Measurements from ENCODE around the gene MESP2.

The MESP2 gene

DNA sequence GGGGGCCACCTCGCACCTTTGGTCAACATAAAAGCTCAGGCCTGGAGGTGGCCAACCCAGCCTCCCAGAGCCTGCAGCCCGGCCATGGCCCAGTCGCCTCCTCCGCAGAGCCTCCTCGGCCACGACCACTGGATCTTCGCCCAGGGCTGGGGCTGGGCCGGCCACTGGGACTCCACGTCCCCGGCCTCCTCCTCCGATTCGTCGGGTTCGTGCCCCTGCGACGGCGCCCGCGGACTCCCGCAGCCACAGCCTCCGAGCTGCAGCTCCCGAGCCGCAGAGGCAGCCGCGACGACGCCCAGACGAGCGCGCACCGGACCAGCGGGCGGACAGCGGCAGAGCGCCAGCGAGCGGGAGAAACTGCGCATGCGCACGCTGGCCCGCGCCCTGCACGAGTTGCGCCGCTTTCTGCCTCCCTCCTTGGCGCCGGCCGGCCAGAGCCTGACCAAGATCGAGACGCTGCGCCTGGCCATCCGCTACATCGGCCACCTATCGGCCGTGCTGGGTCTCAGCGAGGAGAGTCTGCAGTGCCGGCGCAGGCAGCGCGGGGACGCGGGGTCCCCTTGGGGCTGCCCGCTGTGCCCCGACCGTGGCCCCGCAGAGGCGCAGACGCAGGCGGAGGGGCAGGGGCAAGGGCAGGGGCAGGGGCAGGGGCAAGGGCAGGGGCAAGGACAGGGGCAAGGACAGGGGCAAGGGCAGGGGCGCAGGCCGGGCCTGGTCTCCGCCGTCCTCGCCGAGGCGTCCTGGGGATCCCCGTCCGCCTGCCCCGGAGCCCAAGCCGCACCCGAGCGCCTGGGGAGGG is at the start of gene MESP2:
Gene MESP2, plus strand, starts transcription at position 59 of the 799 bp plus-strand sequence. Its CDS starts 26 bp downstream, at position 85.
- Histone ChIP-seq H3K27ac (no peak within 1 kb of the TSS), H3K4me3 (ENCODE audit: low read depth, low read length) (no peak within 1 kb of the TSS)
- DNase-seq, result no peak

DNA sequence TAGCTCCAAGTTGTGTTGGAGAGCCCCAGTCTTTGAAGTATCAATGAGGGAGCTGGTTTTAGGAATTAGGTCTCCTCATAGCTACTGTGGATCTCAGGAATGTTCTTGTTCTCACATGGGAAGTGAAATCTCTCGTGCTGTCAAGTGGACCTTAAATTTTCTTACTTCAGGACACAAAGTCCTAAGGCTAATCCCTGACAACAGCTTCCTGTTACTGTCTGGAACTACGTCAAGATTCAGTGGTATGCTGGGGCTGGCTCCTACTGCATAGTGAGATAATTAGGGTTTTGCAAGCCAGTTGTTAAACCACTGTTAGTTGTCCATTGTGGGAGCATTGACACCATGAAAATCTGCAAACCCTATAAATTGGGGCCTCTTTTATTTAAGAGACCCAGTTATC is 47.9 kb upstream of the MESP2 start:
- no peak for DNase-seq
- peaks cover 4% of the 10 kb centered on the region for H3K9me3 ChIP-seq (ENCODE audit: severe bottlenecking)

More for the DNA sequence above, at the start of gene MESP2:
- TF ChIP-seq, protein P1, sequence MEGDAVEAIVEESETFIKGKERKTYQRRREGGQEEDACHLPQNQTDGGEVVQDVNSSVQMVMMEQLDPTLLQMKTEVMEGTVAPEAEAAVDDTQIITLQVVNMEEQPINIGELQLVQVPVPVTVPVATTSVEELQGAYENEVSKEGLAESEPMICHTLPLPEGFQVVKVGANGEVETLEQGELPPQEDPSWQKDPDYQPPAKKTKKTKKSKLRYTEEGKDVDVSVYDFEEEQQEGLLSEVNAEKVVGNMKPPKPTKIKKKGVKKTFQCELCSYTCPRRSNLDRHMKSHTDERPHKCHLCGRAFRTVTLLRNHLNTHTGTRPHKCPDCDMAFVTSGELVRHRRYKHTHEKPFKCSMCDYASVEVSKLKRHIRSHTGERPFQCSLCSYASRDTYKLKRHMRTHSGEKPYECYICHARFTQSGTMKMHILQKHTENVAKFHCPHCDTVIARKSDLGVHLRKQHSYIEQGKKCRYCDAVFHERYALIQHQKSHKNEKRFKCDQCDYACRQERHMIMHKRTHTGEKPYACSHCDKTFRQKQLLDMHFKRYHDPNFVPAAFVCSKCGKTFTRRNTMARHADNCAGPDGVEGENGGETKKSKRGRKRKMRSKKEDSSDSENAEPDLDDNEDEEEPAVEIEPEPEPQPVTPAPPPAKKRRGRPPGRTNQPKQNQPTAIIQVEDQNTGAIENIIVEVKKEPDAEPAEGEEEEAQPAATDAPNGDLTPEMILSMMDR (IDR thresholded peaks at IDR 0.05; ENCODE audit: low read depth, low read length), result no peak
- no peaks in the 10 kb centered on the region for H3K36me3 ChIP-seq
- no peaks in the 10 kb centered on the region for H3K9me3 ChIP-seq (ENCODE audit: severe bottlenecking)
- no peaks in the 10 kb centered on the region for H3K27me3 ChIP-seq (ENCODE audit: insufficient read depth, low read depth, severe bottlenecking)

DNA sequence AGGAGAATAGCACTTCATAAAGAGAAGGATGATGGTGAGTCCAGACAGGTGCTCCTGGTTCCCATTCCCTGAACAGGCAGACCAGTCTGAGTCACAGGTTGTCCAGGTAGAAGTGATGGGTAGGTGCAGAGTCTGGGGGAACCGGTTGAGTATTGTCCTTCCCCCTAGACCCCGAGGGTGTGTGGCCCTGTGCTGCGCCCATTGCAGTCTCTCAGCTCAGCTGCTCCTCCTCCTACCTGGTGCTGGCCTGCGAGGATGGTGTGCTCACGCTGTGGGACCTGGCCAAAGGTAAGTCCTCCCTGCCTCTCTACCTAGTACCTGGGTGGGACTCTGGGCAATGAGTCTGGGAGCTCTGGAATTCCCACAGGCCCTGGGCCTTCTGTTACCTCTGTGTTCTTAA is 44.9 kb upstream of the MESP2 start:
- no peaks in the 10 kb centered on the region for H3K27me3 ChIP-seq (ENCODE audit: insufficient read depth, low read depth, severe bottlenecking)
- no peak overlapping the region for H3K4me3 ChIP-seq (ENCODE audit: low read depth, low read length)
- H3K9me3 ChIP-seq (ENCODE audit: severe bottlenecking), result no peaks in the 10 kb centered on the region
- TF ChIP-seq, protein P1 (IDR thresholded peaks at IDR 0.05; ENCODE audit: low read depth, low read length), result no peak
- no peak overlapping the region for H3K27ac ChIP-seq
- no peaks in the 10 kb centered on the region for H3K36me3 ChIP-seq
- no peak for DNase-seq

More for the DNA sequence above, 47.9 kb upstream of the MESP2 start:
- no peak overlapping the region for H3K27ac ChIP-seq
- TF ChIP-seq, protein P1 (IDR thresholded peaks at IDR 0.05; ENCODE audit: low read depth, low read length), result no peak
- no peaks in the 10 kb centered on the region for H3K36me3 ChIP-seq
- H3K27me3 ChIP-seq (ENCODE audit: insufficient read depth, low read depth, severe bottlenecking), result no peaks in the 10 kb centered on the region
- no peak overlapping the region for H3K4me3 ChIP-seq (ENCODE audit: low read depth, low read length)

GRCh38 chr15:89732451-89733172 is 43.5 kb upstream of the MESP2 start:
- no peaks in the 10 kb centered on the region for H3K27me3 ChIP-seq (ENCODE audit: insufficient read depth, low read depth, severe bottlenecking)
- TF ChIP-seq, protein P1 (IDR thresholded peaks at IDR 0.05; ENCODE audit: low read depth, low read length), result no peak
- no peak for DNase-seq

GRCh38 chr15:89735773-89736172 is 40.4 kb upstream of the MESP2 start:
- Histone ChIP-seq H3K9me3 (ENCODE audit: severe bottlenecking) (no peaks in the 10 kb centered on the region), H3K36me3 (no peaks in the 10 kb centered on the region), H3K27ac (no peak overlapping the region), H3K4me3 (ENCODE audit: low read depth, low read length) (no peak overlapping the region), H3K27me3 (ENCODE audit: insufficient read depth, low read depth, severe bottlenecking) (no peaks in the 10 kb centered on the region)
- TF ChIP-seq, protein P1 (IDR thresholded peaks at IDR 0.05; ENCODE audit: low read depth, low read length), result no peak
- DNase-seq, result no peak

More at GRCh38 chr15:89732451-89733172, 43.5 kb upstream of the MESP2 start:
- Histone ChIP-seq H3K9me3 (ENCODE audit: severe bottlenecking) (no peaks in the 10 kb centered on the region), H3K27ac (no peak overlapping the region), H3K4me3 (ENCODE audit: low read depth, low read length) (no peak overlapping the region), H3K36me3 (no peaks in the 10 kb centered on the region)

All from WERI-Rb-1 (cell line).